HG03565 (cell line): ENCODE results near the gene NELFA.

Experiments
- ATAC-seq: cut with Tn5 transposase; IDR thresholded peaks from one replicate; pipeline ENCODE4 v1.9.1; 2021; ENCODE audit warnings: mild to moderate bottlenecking, moderate library complexity; ENCODE audit not compliant: unreplicated experiment

The NELFA gene

DNA sequence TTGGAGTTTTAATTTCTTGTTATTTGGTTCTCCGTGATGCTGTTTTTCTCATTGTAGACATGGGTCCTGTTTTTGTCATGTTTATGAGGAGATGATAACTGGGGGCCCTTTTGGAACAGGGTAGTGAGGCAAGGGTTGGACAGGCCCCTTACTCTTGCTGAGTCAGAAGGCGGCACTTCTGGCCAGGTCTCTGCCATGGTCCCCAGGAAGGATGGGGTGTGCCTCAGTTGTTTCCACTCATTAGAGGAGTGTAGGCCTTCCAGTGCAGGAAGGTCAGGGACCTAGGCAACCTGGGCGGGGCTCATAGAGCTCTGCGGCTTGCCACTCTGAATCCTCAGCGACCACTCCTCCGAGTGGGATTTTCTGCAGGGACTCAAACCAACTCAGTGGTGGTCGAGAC is 68.2 kb downstream of the NELFA start:
- ATAC-seq = no peak

DNA sequence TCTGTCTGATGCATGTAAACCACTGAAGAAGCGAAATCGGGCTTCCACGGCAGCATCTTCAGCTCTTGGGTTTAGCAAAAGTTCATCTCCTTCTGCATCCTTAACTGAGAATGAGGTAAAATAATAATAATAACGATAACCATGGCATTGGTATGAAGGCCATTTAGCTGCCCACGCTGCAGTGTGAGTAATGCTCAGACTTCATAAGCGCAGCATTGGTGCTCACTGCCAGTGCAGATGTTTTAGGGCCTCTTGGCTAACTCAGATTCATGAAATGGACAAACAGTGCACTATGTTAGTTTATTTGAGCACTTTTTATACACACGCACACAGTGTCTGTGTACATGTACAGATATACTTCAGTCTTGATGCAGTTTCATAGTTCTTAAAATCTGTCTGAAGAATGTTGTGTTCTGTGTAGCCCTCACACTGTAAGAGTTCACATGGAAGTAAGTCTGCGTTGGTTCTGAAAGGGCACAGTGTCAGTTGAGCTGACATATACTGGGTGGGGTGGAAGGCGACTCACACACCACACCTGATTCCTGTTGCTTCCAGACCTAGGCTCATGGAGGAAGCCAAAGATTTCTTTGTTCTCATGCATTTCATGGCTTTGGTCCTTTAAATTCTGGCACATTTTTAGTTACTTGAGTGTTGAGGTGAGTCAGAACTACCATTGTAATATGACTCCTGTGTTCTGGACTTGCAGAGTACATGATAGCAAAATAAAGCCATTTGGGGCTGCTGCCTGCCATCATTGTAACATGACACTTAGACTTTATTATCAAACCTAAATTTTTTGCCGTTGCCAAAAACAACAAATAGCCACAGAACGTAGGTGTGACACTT is 68.9 kb downstream of the NELFA start:
- ATAC-seq = no peak

DNA sequence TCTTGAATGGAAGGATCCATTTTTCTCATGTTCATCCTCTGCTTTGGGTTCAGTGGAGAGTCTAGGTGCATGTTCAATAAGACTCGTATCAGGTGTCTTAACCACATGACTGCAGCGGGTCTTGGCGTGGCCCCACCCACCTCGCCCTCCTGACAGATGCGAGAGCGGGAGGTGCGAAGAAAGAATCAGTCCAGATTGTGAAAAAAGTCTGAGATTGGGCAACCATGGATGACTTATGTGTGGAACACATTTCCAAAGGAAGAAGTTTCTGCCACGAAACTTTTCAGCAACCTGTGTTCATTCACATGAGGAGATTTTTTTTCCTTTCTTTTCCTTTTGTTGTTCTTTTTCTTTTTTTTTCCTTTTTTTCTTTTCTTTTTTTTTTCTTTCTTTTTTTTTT is 70.7 kb downstream of the NELFA start:
- no peak for ATAC-seq

GRCh38 chr4:1937550-1937949 is 71.2 kb downstream of the NELFA start:
- ATAC-seq = no peak

GRCh38 chr4:1933700-1934099 is 75.1 kb downstream of the NELFA start:
- ATAC-seq = no peak

DNA sequence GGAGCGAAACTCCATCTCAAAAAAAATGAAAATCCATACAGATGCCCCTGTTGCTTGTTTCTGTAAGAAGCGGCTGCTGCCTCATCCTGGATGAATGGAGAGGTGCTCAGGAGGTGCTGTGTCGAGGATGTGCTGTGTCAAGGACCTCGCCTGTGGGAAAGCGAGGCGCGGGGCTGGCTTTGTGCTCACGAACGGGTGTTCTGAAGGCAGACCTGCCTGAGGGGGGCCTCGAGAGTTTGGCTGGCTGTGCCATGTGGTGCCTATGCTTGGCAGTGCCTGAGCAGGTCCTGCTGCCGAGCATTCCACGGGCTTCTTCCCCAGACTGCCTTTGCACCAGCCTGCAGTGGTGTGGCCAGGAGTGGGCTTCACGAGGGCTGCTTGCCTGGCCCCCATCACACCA is 76.0 kb downstream of the NELFA start:
- ATAC-seq = no peak
